HEK293 (cell line): ENCODE results near the gene CDK16.

ENCODE experiments used
- HOXC10 ChIP-seq: sonication (generic); formaldehyde crosslinking; IDR thresholded peaks from 2 replicates; pipeline ENCODE4 v1.8.1; 2023; ENCODE audit warnings: mild to moderate bottlenecking, missing genetic modification reagents
- SALL2 ChIP-seq: fragments of 450-650 bp; formaldehyde crosslinking; IDR thresholded peaks from 2 replicates; pipeline ENCODE4 v1.5.0; 2017; ENCODE audit warnings: missing biosample characterization, mild to moderate bottlenecking, missing genetic modification characterization, borderline replicate concordance
- ZBTB20 ChIP-seq: fragments of 450-650 bp; formaldehyde crosslinking; IDR thresholded peaks from 2 replicates; pipeline ENCODE4 v1.5.1; 2016; ENCODE audit warnings: missing biosample characterization, missing genetic modification characterization
- ZBTB21 ChIP-seq: fragments of 450-650 bp; formaldehyde crosslinking; IDR thresholded peaks from 2 replicates; pipeline ENCODE4 v1.5.1; 2017; ENCODE audit warnings: missing biosample characterization, missing genetic modification characterization
- ZFHX2 ChIP-seq: fragments of 450-650 bp; formaldehyde crosslinking; conservative IDR thresholded peaks from 2 replicates; pipeline ENCODE4 v1.5.1; 2016; ENCODE audit warnings: missing biosample characterization, missing genetic modification characterization
- ZNF114 ChIP-seq: fragments of 450-650 bp; formaldehyde crosslinking; IDR thresholded peaks from 2 replicates; pipeline ENCODE4 v1.5.0; 2017; ENCODE audit warnings: missing biosample characterization, missing genetic modification characterization
- ZNF140 ChIP-seq: fragments of 450-650 bp; formaldehyde crosslinking; IDR thresholded peaks from 2 replicates; pipeline ENCODE4 v1.5.1; 2016; ENCODE audit warnings: missing biosample characterization, missing genetic modification characterization
- ZNF157 ChIP-seq: fragments of 450-650 bp; formaldehyde crosslinking; IDR thresholded peaks from 2 replicates; pipeline ENCODE4 v1.5.1; 2016; ENCODE audit warnings: missing biosample characterization, missing genetic modification characterization
- ZNF19 ChIP-seq: fragments of 450-650 bp; formaldehyde crosslinking; IDR thresholded peaks from 2 replicates; pipeline ENCODE4; 2016; ENCODE audit warnings: missing biosample characterization, missing genetic modification characterization, low read depth
- ZNF324 ChIP-seq: fragments of 450-650 bp; formaldehyde crosslinking; IDR thresholded peaks from 2 replicates; pipeline ENCODE4 v1.5.1; 2016; ENCODE audit warnings: missing biosample characterization, missing genetic modification characterization
- ZNF433 ChIP-seq: fragments of 450-650 bp; formaldehyde crosslinking; IDR thresholded peaks from 2 replicates; pipeline ENCODE4 v1.5.1; 2016; ENCODE audit warnings: missing biosample characterization, missing genetic modification characterization, low read depth
- ZNF530 ChIP-seq: fragments of 450-650 bp; formaldehyde crosslinking; IDR thresholded peaks from 2 replicates; pipeline ENCODE4 v1.5.1; 2016; ENCODE audit warnings: low read depth, missing biosample characterization, missing genetic modification characterization
- ZNF549 ChIP-seq: fragments of 450-650 bp; IDR thresholded peaks from 2 replicates; pipeline ENCODE4 v1.5.1; 2018; ENCODE audit warnings: missing biosample characterization, missing genetic modification characterization, mild to moderate bottlenecking, inconsistent platforms, moderate library complexity
- ZNF555 ChIP-seq: fragments of 450-650 bp; formaldehyde crosslinking; conservative IDR thresholded peaks from 2 replicates; pipeline ENCODE4 v1.5.1; 2017; ENCODE audit warnings: missing biosample characterization, mild to moderate bottlenecking, missing genetic modification characterization, inconsistent platforms
- ZNF560 ChIP-seq: fragments of 450-650 bp; formaldehyde crosslinking; IDR thresholded peaks from 2 replicates; pipeline ENCODE4 v1.5.1; 2017; ENCODE audit warnings: missing biosample characterization, missing genetic modification characterization, borderline replicate concordance
- ZNF610 ChIP-seq: fragments of 450-650 bp; formaldehyde crosslinking; IDR thresholded peaks from 2 replicates; pipeline ENCODE4 v1.5.1; 2016; ENCODE audit warnings: missing biosample characterization, missing genetic modification characterization, borderline replicate concordance
- ZNF624 ChIP-seq: fragments of 450-650 bp; formaldehyde crosslinking; IDR thresholded peaks from 2 replicates; pipeline ENCODE4 v1.5.1; 2017; ENCODE audit warnings: missing biosample characterization, missing genetic modification characterization
- ZNF626 ChIP-seq: fragments of 450-650 bp; sonication (Bioruptor Pico); formaldehyde crosslinking; IDR thresholded peaks from 2 replicates; pipeline ENCODE4 v1.5.1; 2018; ENCODE audit warnings: missing biosample characterization, missing genetic modification characterization, inconsistent platforms
- ZNF629 ChIP-seq: fragments of 450-650 bp; formaldehyde crosslinking; IDR thresholded peaks from 2 replicates; pipeline ENCODE4 v1.5.1; 2017; ENCODE audit warnings: missing biosample characterization, missing genetic modification characterization
- ZNF677 ChIP-seq: fragments of 450-650 bp; IDR thresholded peaks from 2 replicates; pipeline ENCODE4 v1.5.0; 2018; ENCODE audit warnings: missing biosample characterization, mild to moderate bottlenecking, missing genetic modification characterization, moderate library complexity
- ZNF701 ChIP-seq: fragments of 450-650 bp; formaldehyde crosslinking; IDR thresholded peaks from 2 replicates; pipeline ENCODE4 v1.5.1; 2016; ENCODE audit warnings: missing biosample characterization, missing genetic modification characterization
- ZNF76 ChIP-seq: fragments of 450-650 bp; formaldehyde crosslinking; IDR thresholded peaks from 2 replicates; pipeline ENCODE4; 2016; ENCODE audit warnings: low read depth, missing biosample characterization, missing genetic modification characterization, borderline replicate concordance
- ZNF785 ChIP-seq: fragments of 450-650 bp; formaldehyde crosslinking; IDR thresholded peaks from 2 replicates; pipeline ENCODE4 v1.5.1; 2016; ENCODE audit warnings: missing biosample characterization, missing genetic modification characterization
- ZSCAN30 ChIP-seq: fragments of 450-650 bp; IDR thresholded peaks from 2 replicates; pipeline ENCODE4 v1.5.1; 2018; ENCODE audit warnings: missing biosample characterization, mild to moderate bottlenecking, missing genetic modification characterization, moderate library complexity
- ZXDB ChIP-seq: fragments of 450-650 bp; formaldehyde crosslinking; IDR thresholded peaks from 2 replicates; pipeline ENCODE4 v1.5.1; 2016; ENCODE audit warnings: missing biosample characterization, missing genetic modification characterization
- TF ChIP-seq, protein P1 (sequence below): fragments of 450-650 bp; formaldehyde crosslinking; conservative IDR thresholded peaks from 2 replicates; pipeline ENCODE4 v1.5.1; 2016; ENCODE audit warnings: low read depth, missing biosample characterization, missing genetic modification characterization
- TF ChIP-seq, protein P2 (sequence below): fragments of 450-650 bp; formaldehyde crosslinking; IDR thresholded peaks from 2 replicates; pipeline ENCODE4 v1.5.1; 2016; ENCODE audit warnings: missing biosample characterization, missing genetic modification characterization
- TF ChIP-seq, protein P3 (sequence below): fragments of 450-650 bp; formaldehyde crosslinking; IDR thresholded peaks from 2 replicates; pipeline ENCODE4 v1.5.1; 2016; ENCODE audit warnings: missing biosample characterization, missing genetic modification characterization
- TF ChIP-seq, protein P4 (sequence below): fragments of 450-650 bp; formaldehyde crosslinking; IDR thresholded peaks from 2 replicates; pipeline ENCODE4 v1.5.1; 2016; ENCODE audit warnings: missing biosample characterization, missing genetic modification characterization
- TF ChIP-seq, protein P5 (sequence below): fragments of 450-650 bp; formaldehyde crosslinking; IDR thresholded peaks from 2 replicates; pipeline ENCODE4 v1.5.1; 2016; ENCODE audit warnings: missing biosample characterization, missing genetic modification characterization, low read depth

The CDK16 gene

DNA sequence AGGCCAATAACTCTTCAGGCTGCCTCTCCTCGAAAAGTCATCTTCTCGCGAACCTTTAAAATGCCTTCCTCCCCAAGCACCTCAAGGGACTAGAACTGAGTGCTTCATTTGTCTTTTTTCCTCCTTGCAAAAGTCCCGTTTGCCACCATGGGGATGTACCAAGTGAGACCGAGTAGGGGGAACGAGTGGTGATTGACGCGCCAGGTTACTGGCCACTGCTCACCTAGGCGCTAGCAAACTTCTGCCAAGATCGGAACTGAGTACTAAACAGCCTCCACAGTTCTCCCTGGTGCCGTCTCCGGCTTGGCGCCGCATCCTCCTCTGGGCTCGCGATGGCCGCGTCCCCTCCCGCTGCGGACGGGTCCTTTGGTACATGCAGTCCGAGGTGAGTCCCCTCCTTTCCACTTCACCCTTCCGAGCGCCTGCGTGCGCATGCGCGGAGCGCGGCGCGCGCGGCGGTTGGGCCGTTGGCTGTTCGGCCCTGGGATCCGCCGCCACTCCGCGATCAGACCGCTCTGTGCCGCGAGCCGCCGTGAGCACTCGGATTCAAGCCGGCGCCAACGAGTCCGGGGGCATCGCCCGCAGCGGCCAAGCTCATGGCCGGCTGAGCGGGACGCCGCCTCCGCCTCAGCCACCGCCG is at the start of gene CDK16 (continued):
- TF ChIP-seq, protein P1, sequence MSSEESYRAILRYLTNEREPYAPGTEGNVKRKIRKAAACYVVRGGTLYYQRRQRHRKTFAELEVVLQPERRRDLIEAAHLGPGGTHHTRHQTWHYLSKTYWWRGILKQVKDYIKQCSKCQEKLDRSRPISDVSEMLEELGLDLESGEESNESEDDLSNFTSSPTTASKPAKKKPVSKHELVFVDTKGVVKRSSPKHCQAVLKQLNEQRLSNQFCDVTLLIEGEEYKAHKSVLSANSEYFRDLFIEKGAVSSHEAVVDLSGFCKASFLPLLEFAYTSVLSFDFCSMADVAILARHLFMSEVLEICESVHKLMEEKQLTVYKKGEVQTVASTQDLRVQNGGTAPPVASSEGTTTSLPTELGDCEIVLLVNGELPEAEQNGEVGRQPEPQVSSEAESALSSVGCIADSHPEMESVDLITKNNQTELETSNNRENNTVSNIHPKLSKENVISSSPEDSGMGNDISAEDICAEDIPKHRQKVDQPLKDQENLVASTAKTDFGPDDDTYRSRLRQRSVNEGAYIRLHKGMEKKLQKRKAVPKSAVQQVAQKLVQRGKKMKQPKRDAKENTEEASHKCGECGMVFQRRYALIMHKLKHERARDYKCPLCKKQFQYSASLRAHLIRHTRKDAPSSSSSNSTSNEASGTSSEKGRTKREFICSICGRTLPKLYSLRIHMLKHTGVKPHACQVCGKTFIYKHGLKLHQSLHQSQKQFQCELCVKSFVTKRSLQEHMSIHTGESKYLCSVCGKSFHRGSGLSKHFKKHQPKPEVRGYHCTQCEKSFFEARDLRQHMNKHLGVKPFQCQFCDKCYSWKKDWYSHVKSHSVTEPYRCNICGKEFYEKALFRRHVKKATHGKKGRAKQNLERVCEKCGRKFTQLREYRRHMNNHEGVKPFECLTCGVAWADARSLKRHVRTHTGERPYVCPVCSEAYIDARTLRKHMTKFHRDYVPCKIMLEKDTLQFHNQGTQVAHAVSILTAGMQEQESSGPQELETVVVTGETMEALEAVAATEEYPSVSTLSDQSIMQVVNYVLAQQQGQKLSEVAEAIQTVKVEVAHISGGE, result no peak
- TF ChIP-seq, protein P2, sequence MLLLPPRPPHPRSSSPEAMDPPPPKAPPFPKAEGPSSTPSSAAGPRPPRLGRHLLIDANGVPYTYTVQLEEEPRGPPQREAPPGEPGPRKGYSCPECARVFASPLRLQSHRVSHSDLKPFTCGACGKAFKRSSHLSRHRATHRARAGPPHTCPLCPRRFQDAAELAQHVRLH (tag by site-specific recombination), result peak; percentile 95
- TF ChIP-seq ZNF19 (tag by site-specific recombination) (no peak), ZNF785 (tag by site-specific recombination) (no peak), ZNF560 (tag by site-specific recombination) (no peak), ZBTB21 (tag by site-specific recombination) (peak; percentile 48), ZNF549 (tag by site-specific recombination) (no peak), ZSCAN30 (tag by site-specific recombination) (no peak), ZNF530 (tag by site-specific recombination) (no peak), ZNF629 (peak; percentile 78), ZNF701 (tag by site-specific recombination) (no peak), ZBTB20 (no peak), ZNF324 (tag by site-specific recombination) (peak; percentile 95), ZFHX2 (no peak), ZNF624 (tag by site-specific recombination) (no peak), ZNF114 (no peak), ZNF433 (tag by site-specific recombination) (no peak), HOXC10 (CRISPR knock-in tag) (peak; percentile 87; the same call in 1 of the 2 replicates), ZNF140 (tag by site-specific recombination) (no peak), ZNF610 (tag by site-specific recombination) (peak; percentile 72; the same call in 1 of the 2 replicates), ZXDB (tag by site-specific recombination) (peak; percentile 93), SALL2 (no peak), ZNF555 (tag by site-specific recombination) (no peak), ZNF76 (tag by site-specific recombination) (peak; percentile 77), ZNF157 (no peak), ZNF677 (tag by site-specific recombination) (no peak), ZNF626 (tag by site-specific recombination) (no peak)
- TF ChIP-seq, protein P3, sequence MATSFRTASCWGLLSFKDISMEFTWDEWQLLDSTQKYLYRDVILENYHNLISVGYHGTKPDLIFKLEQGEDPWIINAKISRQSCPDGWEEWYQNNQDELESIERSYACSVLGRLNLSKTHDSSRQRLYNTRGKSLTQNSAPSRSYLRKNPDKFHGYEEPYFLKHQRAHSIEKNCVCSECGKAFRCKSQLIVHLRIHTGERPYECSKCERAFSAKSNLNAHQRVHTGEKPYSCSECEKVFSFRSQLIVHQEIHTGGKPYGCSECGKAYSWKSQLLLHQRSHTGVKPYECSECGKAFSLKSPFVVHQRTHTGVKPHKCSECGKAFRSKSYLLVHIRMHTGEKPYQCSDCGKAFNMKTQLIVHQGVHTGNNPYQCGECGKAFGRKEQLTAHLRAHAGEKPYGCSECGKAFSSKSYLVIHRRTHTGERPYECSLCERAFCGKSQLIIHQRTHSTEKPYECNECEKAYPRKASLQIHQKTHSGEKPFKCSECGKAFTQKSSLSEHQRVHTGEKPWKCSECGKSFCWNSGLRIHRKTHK (tag by site-specific recombination), result no peak
- TF ChIP-seq, protein P4, sequence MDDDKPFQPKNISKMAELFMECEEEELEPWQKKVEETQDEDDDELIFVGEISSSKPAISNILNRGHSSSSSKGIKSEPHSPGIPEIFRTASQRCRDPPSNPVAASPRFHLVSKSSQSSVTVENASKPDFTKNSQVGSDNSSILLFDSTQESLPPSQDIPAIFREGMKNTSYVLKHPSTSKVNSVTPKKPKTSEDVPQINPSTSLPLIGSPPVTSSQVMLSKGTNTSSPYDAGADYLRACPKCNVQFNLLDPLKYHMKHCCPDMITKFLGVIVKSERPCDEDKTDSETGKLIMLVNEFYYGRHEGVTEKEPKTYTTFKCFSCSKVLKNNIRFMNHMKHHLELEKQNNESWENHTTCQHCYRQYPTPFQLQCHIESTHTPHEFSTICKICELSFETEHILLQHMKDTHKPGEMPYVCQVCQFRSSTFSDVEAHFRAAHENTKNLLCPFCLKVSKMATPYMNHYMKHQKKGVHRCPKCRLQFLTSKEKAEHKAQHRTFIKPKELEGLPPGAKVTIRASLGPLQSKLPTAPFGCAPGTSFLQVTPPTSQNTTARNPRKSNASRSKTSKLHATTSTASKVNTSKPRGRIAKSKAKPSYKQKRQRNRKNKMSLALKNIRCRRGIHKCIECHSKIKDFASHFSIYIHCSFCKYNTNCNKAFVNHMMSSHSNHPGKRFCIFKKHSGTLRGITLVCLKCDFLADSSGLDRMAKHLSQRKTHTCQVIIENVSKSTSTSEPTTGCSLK (tag by site-specific recombination), result no peak
- TF ChIP-seq, protein P5, sequence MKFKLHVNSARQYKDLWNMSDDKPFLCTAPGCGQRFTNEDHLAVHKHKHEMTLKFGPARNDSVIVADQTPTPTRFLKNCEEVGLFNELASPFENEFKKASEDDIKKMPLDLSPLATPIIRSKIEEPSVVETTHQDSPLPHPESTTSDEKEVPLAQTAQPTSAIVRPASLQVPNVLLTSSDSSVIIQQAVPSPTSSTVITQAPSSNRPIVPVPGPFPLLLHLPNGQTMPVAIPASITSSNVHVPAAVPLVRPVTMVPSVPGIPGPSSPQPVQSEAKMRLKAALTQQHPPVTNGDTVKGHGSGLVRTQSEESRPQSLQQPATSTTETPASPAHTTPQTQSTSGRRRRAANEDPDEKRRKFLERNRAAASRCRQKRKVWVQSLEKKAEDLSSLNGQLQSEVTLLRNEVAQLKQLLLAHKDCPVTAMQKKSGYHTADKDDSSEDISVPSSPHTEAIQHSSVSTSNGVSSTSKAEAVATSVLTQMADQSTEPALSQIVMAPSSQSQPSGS (tag by site-specific recombination), result peak; percentile 22; the same call in 1 of the 2 replicates
